KMS-11 (cell line): ENCODE results near the gene MYZAP.

Experiments used
- H2AFZ ChIP-seq: fragments of 200-600 bp; sonication (generic); 2 replicates; pipeline ENCODE4 v1.6.1; 2016; ENCODE audit warnings: antibody characterized with exemption, mixed run types, low read depth
- H3K27ac ChIP-seq: fragments of 200-600 bp; sonication (generic); 2 replicates; pipeline ENCODE4 v1.6.1; 2016; ENCODE audit warnings: mild to moderate bottlenecking, mixed run types
- H3K27me3 ChIP-seq: fragments of 200-600 bp; sonication (generic); 2 replicates; pipeline ENCODE4 v1.6.1; 2017; ENCODE audit warnings: mild to moderate bottlenecking, low read depth, mixed run types, moderate library complexity; ENCODE audit not compliant: insufficient read depth
- H3K36me3 ChIP-seq: fragments of 200-600 bp; sonication (generic); 2 replicates; pipeline ENCODE4 v1.6.1; 2017; ENCODE audit warnings: mild to moderate bottlenecking, mixed run types; ENCODE audit not compliant: insufficient read depth
- H3K4me1 ChIP-seq: fragments of 200-600 bp; sonication (generic); 2 replicates; pipeline ENCODE4 v1.6.1; 2016; ENCODE audit warnings: mild to moderate bottlenecking, low read depth, mixed run types; ENCODE audit not compliant: poor library complexity, severe bottlenecking
- H3K4me2 ChIP-seq: fragments of 200-600 bp; sonication (generic); 2 replicates; pipeline ENCODE4 v1.7.0; 2016; ENCODE audit warnings: mild to moderate bottlenecking, mixed run types
- H3K4me3 ChIP-seq: fragments of 200-600 bp; sonication (generic); IDR thresholded peaks from 2 replicates; pipeline ENCODE4 v1.6.1; 2017; ENCODE audit warnings: low read depth, low read length, mixed read lengths; ENCODE audit not compliant: insufficient read depth
- H3K79me2 ChIP-seq: fragments of 200-600 bp; sonication (generic); 2 replicates; pipeline ENCODE4 v1.6.1; 2016; ENCODE audit warnings: low read depth, mixed run types; ENCODE audit not compliant: insufficient read depth
- H3K9ac ChIP-seq: fragments of 200-600 bp; sonication (generic); 2 replicates; pipeline ENCODE4 v1.6.1; 2016; ENCODE audit warnings: mild to moderate bottlenecking, mixed run types
- H4K20me1 ChIP-seq: fragments of 200-600 bp; sonication (generic); 2 replicates; pipeline ENCODE4 v1.6.1; 2016; ENCODE audit warnings: mild to moderate bottlenecking, mixed run types; ENCODE audit not compliant: insufficient read depth
- TF ChIP-seq, protein P1 (sequence below): fragments of 200-600 bp; sonication (generic); conservative IDR thresholded peaks from 2 replicates; pipeline ENCODE4 v1.6.1; 2017; ENCODE audit warnings: low read depth, mild to moderate bottlenecking, antibody characterized with exemption, low read length, moderate library complexity, mixed read lengths

Gene MYZAP

DNA sequence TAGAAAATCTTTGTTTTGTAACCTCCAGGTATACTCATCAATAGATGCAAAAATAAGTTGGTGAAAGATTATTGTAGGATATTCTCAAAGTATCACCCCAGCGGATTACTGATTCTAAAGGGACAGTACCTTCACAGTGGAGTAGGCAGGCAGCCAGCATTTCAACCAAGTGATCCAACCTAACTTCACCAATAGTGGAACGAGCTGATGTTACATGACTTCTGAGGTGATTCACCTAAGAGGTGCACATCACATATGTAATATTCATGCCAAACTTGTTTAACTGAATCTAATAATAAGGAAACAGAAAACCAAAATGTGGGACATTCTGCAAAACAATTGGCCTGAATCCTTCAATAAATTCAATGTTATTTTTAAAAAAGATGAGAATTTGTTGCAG is 14.3 kb downstream of the MYZAP start:
- Histone ChIP-seq H3K4me2 (no peak overlapping the region), H3K79me2 (no peaks in the 10 kb centered on the region)
- TF ChIP-seq, protein P1, sequence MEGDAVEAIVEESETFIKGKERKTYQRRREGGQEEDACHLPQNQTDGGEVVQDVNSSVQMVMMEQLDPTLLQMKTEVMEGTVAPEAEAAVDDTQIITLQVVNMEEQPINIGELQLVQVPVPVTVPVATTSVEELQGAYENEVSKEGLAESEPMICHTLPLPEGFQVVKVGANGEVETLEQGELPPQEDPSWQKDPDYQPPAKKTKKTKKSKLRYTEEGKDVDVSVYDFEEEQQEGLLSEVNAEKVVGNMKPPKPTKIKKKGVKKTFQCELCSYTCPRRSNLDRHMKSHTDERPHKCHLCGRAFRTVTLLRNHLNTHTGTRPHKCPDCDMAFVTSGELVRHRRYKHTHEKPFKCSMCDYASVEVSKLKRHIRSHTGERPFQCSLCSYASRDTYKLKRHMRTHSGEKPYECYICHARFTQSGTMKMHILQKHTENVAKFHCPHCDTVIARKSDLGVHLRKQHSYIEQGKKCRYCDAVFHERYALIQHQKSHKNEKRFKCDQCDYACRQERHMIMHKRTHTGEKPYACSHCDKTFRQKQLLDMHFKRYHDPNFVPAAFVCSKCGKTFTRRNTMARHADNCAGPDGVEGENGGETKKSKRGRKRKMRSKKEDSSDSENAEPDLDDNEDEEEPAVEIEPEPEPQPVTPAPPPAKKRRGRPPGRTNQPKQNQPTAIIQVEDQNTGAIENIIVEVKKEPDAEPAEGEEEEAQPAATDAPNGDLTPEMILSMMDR: no peak

DNA sequence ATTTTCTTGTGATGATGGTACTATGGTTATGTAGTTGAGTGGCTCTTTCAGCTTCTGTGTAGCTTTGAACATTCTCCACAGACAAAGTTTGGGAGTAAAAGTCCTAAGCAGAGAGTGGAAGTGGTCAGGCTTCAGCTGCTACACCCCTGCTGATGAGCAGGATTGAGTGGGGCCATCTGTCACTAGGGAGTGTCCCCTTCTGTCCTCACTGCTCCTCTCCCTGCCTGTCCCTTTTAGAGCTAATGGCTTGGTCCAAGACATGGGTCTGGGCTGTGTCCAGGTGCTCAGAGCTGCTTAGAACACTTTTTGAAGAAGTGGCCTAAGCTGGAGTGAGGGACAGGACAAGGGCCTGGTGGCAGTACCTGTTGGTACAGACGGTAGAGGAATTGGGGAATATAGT is 15.1 kb downstream of the MYZAP start:
- Histone ChIP-seq H4K20me1 (no peaks in the 10 kb centered on the region), H3K4me3 (no peak overlapping the region), H3K4me2 (no peak overlapping the region), H2AFZ (no peak overlapping the region), H3K9ac (no peak overlapping the region), H3K4me1 (no peaks in the 10 kb centered on the region), H3K79me2 (no peaks in the 10 kb centered on the region), H3K36me3 (no peaks in the 10 kb centered on the region), H3K27me3 (no peaks in the 10 kb centered on the region), H3K27ac (no peak overlapping the region)
- TF ChIP-seq, protein P1: no peak

More for the DNA sequence above, 14.3 kb downstream of the MYZAP start:
- Histone ChIP-seq H3K27me3 (no peaks in the 10 kb centered on the region), H3K27ac (no peak overlapping the region), H4K20me1 (no peaks in the 10 kb centered on the region), H3K4me1 (no peaks in the 10 kb centered on the region), H3K4me3 (no peak overlapping the region), H3K9ac (no peak overlapping the region), H2AFZ (no peak overlapping the region), H3K36me3 (no peaks in the 10 kb centered on the region)

DNA sequence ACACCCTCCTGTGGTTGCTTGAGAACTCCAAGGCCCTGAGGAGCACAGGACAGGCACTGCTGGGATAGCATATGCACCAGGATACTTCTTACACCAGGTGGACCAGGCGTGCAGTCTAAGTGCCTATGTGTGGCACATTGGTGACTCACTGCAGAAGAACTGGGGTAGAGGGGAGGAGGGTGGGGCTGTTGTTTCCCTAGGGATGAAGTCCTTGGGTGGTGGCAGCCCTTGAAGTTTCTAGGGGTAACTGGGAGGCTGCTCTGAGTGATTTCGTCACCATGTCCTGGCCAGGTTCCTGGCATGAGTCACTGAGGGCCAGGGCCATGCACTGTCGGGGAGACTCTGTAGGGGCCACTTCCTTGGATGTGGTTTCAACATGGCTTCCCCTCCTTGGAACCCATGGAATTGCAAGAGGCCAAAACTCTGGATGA is 15.9 kb downstream of the MYZAP start:
- H3K4me1 ChIP-seq: no peaks in the 10 kb centered on the region

DNA sequence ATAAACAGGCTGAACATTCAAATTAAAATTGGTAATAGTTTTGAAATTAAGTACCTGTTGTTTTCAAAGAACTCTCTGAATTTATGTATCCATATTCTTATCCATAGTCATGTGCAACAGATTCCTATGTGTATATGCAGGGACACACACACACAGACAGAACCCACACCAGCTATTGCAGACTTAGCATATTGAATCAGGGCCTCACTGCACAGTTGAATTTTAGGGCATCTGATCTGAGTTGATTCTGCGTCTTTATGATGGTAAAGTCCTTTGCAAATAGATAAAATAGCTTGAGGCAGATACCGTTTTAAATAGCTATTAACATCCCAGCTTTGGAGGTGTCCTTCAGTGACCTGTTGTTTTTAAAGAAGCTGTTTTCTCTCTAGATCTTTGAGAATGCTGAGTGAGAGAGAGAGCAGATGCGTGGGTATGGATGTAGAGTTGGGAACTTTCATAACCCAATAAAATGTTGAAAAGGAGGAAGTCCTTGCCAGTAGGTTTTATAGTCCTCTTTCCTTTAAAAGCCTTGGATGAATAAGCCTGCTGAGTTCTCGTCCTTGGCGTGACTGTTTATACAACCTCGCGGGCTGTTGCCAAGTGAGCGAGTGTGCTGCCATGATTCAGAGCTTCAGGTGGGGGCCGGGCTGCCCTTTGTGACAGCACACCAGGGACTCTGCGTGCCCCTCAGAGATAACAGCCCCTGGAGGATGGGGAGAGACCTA is 18.3 kb downstream of the MYZAP start:
- Histone ChIP-seq H3K36me3 (no peaks in the 10 kb centered on the region), H3K9ac (no peak overlapping the region), H2AFZ (no peak overlapping the region), H3K27me3 (no peaks in the 10 kb centered on the region), H3K4me2 (no peak overlapping the region), H3K27ac (no peak overlapping the region), H4K20me1 (no peaks in the 10 kb centered on the region), H3K79me2 (no peaks in the 10 kb centered on the region), H3K4me1 (no peaks in the 10 kb centered on the region), H3K4me3 (no peak overlapping the region)
- TF ChIP-seq, protein P1: no peak

More for the DNA sequence above, 15.9 kb downstream of the MYZAP start:
- Histone ChIP-seq H3K27ac (no peak overlapping the region), H3K9ac (no peak overlapping the region), H3K36me3 (no peaks in the 10 kb centered on the region), H2AFZ (no peak overlapping the region), H3K27me3 (no peaks in the 10 kb centered on the region), H3K79me2 (no peaks in the 10 kb centered on the region), H4K20me1 (no peaks in the 10 kb centered on the region), H3K4me3 (no peak overlapping the region), H3K4me2 (no peak overlapping the region)
- TF ChIP-seq, protein P1: no peak
